ENCODE data around the gene CNTN4.

The CNTN4 gene

DNA sequence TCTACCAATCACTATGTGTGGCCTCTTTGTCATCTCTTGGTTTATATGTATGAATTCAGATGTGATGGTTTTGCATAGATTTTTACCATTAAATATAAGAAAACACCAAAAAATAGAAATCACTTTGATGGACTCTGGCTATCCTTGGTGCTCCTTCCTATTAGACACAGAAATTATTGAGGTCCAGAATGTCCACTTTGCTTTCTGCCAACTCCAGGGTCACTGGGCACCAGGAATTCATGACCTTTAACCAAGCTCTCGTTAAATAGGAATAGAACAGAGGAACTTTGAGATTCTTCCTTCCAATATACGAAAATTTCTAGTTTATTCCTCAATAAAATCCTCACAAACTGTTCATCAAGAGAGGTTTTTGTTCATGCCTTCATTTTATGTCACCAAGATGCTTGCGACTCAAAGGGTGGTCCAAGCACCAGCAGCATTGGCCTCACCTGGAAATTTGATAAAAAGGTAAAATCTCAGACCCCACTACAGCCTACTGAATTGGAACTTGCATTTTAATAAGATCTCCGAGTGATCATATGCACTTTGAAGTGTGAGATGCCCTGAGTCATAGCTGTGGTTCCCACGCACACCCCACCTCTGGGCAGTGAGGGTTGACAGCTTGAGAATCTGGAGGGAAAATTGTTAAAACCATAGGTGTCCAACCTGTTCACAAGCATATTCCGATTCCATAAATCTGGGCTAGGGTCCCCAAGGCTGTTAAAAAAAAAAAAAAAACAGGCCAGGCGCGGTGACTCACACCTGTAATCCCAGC lies 725.0 kb downstream of the CNTN4 start:
- no peak for DNase-seq

DNA sequence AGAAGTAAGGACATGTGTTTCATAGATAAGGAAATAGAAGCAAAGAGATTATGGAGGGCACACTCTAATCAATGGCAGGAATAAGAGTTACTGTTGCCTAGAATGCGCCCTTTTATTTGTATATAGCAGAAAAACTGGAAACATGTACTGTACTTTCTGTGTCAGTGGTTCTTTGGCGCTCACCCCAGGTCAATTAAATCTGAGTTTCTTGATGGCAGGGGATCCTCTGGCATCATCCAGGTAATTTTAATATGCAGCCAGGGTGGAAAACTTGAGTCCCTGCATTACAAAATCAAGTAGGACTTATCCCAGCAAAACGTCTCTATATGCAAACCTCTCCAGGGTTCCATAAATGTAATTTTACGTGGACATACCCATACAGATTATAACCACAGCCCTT lies 727.4 kb downstream of the CNTN4 start:
- no peak for DNase-seq

GRCh38 chr3:2826453-2826852 lies 727.8 kb downstream of the CNTN4 start:
- DNase-seq = no peak

DNA sequence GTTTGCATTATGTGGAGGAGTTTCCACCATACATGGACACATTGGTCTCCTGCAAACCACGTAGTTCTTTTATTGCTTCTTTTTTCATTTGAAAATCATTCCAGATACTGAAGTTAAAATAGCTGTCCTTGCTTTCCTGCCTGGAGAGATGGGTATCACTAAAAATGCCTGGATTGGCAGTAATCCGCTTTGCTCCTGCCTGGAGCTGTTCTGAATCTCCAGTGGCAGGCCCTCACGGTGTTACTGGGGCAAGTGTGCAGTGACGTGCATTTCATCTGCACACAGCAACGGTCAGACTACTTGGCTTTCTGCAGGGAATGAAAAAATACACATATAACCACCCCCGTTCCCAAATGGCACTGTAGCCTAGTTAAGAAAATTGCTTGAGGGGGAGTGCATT lies 738.6 kb downstream of the CNTN4 start:
- DNase-seq = no peak

- no peak for DNase-seq
Measured at GRCh38 chr3:2837910-2838309, 739.2 kb downstream of the CNTN4 start.

- no peak for DNase-seq
Measured at GRCh38 chr3:2838546-2839157, 740.0 kb downstream of the CNTN4 start.

DNA sequence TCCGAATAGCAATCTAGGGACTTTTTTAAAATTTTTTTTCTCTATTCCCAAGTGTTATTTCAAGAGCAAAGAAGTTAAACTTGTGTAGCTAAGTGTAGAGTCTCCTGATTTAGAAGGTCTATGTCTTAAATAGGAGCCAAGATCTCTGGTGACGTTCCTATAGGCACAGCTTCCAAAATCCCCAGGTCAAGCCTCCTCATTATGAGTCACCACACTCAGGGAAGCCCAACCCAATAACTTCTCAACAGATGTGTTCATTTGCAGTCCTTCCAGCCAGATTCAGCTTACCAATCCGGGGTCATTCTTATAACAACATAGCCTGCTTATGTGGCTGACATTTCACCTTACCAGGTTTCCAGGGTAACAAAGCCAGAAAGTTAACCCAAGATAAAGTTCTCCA lies 741.2 kb downstream of the CNTN4 start:
- DNase-seq = no peak

DNA sequence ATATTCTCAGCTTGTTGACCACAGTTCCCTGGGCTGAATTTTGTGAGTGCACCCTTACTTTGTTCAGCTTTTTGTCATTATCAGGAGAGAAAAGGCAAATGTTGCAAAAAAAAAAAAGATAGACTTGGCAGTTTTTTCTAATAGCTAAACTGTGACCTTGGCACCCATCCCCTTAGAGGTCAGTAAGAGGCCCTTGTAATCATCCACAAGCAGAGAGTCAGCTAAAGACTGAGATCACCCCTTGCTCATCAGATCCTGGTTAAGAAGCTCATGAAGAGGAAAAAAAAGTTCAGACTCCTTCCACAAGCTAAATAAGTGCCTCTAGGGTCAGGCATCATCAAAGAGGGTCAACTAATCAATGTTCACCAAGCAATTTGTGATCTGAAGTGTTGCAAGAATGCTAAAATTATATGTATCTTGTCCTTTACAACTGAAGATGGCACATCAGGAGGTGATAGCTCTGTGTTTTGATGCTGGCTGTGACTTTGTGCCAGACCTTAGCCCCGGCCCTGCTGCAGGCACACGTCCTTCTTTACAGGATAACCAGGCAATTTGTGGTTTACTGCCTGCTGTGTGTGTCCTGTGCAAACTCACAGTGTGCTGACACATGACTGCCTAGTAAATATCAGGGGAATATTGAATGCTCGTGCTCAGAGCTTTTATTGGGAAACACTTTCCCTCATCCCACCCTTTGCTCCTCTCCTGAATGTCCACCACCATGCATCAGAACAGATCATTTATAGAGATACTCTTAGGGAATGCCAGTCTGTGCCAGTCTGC lies 748.6 kb downstream of the CNTN4 start:
- DNase-seq = no peak

DNA sequence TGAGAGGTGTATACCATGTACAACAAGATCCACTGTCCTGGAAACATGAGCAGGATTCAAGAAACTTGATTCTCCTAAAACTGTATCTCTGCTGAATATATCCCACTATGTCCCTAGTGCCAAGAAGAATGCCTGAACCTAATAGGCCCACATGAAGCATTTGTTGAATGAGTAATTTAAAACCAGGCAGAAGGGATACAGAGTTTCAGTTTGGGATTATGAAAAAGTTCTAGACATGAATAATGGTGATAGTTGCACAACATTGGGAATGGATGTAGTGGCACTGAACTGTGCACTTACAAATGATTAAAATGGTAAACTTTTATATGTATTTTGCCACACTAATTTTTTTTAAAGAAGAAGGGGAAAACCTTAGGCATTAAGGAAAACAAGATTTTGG lies 750.4 kb downstream of the CNTN4 start:
- no peak for DNase-seq

GRCh38 chr3:2850701-2851100 lies 752.0 kb downstream of the CNTN4 start:
- no peak for DNase-seq

DNA sequence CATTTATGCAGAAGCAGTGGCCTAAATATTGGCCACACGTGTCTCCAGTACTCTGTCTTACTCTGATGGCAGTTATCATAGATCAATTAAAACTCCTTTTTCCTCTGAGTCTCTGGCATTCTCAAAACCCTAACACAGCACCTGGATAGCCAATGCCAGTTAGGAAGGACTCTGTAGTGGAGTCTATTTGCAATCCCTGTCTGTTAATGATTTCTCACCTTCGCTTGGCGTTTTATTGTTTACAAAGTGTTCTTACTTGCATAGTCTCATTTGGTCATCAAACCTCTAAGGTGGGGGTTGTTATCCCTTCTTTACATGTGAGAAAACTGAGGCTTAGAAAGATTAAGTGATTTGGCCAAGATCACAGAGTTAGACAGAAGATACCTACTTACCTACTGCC lies 752.7 kb downstream of the CNTN4 start:
- no peak for DNase-seq

GRCh38 chr3:2851835-2852234 lies 753.2 kb downstream of the CNTN4 start:
- no peak for DNase-seq

DNA sequence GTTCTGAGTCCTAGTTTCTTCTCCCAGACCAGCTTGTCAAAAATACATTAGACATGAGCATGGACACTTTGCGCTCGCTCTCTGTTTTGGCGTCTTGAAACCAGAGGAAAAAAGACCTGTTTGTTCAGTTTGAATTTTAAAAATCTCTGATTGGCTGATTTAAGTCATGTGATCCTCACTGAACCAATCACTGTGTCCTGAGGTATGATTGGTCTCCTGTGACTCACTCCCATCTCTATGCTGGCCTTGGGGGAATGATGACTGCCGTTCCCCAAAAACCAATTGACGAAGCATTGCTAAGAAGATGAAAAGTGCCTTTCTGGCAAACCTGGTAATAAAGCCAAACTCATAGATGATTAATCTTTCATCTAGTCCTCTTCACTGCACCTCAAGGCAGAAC lies 755.0 kb downstream of the CNTN4 start:
- DNase-seq = no peak

GRCh38 chr3:2856138-2857133 lies 757.8 kb downstream of the CNTN4 start:
- no peak for DNase-seq

GRCh38 chr3:2860626-2861025 lies 762.0 kb downstream of the CNTN4 start:
- DNase-seq = no peak

GRCh38 chr3:2861120-2861519 lies 762.5 kb downstream of the CNTN4 start:
- no peak for DNase-seq

DNA sequence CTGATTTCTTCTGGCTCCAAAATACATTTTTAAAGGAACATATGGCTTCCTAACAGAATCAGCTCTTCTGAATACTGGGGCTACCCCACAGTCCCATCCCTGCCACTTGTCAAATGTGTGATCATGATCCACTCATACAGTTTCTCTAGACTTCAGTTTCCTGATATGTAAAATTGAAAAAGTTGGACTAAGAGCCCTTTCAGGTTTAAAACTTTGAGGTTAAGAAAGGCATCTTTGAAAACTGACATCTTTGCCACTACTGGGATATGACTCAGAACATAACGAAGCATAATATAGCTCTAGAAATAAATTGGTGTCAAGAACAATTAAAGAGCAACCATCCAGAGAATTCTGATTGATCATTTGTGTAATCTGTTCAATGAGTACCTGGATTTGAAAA lies 763.3 kb downstream of the CNTN4 start:
- DNase-seq = no peak

- no peak for DNase-seq
Measured at GRCh38 chr3:2862366-2862765, 763.7 kb downstream of the CNTN4 start.

- no peak for DNase-seq
Measured at GRCh38 chr3:2863127-2863526, 764.5 kb downstream of the CNTN4 start.

DNA sequence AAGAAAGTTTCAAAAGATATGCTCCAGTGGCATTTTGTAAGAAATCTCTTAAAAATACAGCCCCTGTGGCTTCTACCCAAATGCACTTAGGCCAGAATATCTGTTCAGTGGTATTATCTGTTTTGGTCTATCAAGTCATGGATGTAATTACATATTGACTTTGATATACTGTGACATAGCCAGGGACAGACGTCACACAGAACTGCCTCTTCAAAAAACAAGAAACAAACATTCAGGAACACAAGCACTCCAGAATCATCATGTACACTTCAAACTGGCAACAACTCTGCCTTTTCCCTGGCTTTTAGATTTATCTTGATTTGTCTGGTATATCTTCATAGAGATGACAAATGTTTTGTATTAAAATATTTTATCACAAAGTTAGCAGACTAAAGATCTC lies 771.2 kb downstream of the CNTN4 start:
- no peak for DNase-seq

- no peak for DNase-seq
Measured at GRCh38 chr3:2870724-2871333, 772.2 kb downstream of the CNTN4 start.

DNA sequence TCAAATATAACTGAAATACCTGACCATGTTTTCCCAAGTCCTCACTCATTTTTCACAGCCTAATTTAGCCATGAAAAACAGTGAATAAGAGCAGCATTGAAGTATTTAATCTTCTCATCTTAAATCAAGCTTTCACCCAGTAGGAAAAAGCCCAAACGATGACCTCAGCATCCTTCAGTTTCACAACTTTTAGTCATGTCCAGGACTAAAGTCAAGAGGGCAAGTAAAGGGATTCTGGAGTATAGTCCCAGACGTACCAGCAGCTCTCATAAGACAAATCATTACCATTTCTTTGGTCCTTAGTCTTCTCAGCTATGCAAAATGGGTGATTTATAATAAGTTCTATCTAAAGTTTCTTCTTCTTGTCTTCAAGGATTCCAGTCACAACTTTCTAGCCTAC lies 774.2 kb downstream of the CNTN4 start:
- no peak for DNase-seq
